ENCODE results near the gene SCPEP1. TPM values are rescaled to one million over a fixed set of nuclear protein-coding genes. Genes with fewer than 3 reads are reported as not detected.

Gene SCPEP1
- total and polyA plus RNA-seq, 2 of the 13 experiments (the other 11 are each of a cell fraction or from before 2014, with no cell fraction given) = 24.3 to 27.3 TPM

DNA sequence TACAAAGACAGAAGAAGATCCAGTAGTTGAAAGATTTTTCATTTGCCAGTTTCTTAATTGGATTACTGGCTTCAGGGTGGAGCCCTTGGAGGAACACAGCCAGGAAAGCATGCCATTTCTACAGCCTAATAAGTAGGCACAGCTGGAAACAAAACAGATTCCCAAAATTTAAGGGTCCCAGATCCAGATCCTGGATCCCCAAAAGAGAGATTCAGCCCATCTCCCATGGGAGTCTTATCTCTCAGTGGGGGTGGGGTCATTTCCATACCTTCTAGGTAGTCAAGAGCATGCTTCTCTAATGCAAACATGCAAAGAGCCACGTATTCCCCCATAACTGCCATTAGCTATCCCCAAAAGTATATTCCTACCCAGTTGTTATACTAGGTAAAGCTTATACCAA is 49.9 kb downstream of the SCPEP1 start:
- no peak overlapping the region for H3K4me2 ChIP-seq (ENCODE audit: low read depth, low read length)
- BruUV-seq (replicated peaks) = no TSS peak
- CTCF ChIA-PET (ENCODE audit: low intra/inter-chr PET ratio, low total read pairs) = no interaction called here

More for the DNA sequence above, 49.9 kb downstream of the SCPEP1 start:
- H3K79me2 ChIP-seq (ENCODE audit: insufficient read depth, low read length) = no peaks in the 10 kb centered on the region
- no peak overlapping the region for H3K4me3 ChIP-seq (replicated peaks in 1 of 3; ENCODE audit: insufficient read depth in 1 of 3, low read depth in 2 of 3, low read length in 3 of 3)
- TF ChIP-seq STAT6 (CRISPR knock-in tag; IDR thresholded peaks at IDR 0.05; ENCODE audit: borderline replicate concordance) = no peak
- TF ChIP-seq CREM (IDR thresholded peaks at IDR 0.05) = no peak
- TF ChIP-seq CREM (CRISPR knock-in tag; IDR thresholded peaks at IDR 0.05) = no peak
- no peak for TF ChIP-seq RBM39 (IDR thresholded peaks at IDR 0.05; ENCODE audit: low read depth, low read length, poor library complexity, severe bottlenecking)
- TF ChIP-seq FIP1L1 (IDR thresholded peaks at IDR 0.05; ENCODE audit: borderline replicate concordance, insufficient read depth, low read depth, low read length) = no peak
- no peak for TF ChIP-seq ZNF160 (CRISPR knock-in tag; IDR thresholded peaks at IDR 0.05)
- TF ChIP-seq JUND (CRISPR knock-in tag; IDR thresholded peaks at IDR 0.05) = no peak
- TF ChIP-seq SAP130 (CRISPR knock-in tag; IDR thresholded peaks at IDR 0.05; ENCODE audit: low read depth) = no peak
- no peak for TF ChIP-seq RBFOX2 (IDR thresholded peaks at IDR 0.05; ENCODE audit: low read depth, low read length)
- TF ChIP-seq KLF6 (CRISPR knock-in tag; IDR thresholded peaks at IDR 0.05) = no peak
- TF ChIP-seq HNRNPL (IDR thresholded peaks at IDR 0.05; ENCODE audit: low read depth, low read length) = no peak
- no peak for TF ChIP-seq ZNF746 (CRISPR knock-in tag; IDR thresholded peaks at IDR 0.05)
- no peak for TF ChIP-seq HMG20B (CRISPR knock-in tag; conservative IDR thresholded peaks at IDR 0.05)
- no peak for TF ChIP-seq ZNF253 (CRISPR knock-in tag; IDR thresholded peaks at IDR 0.05; ENCODE audit: borderline replicate concordance)
- TF ChIP-seq NR2C2 (CRISPR knock-in tag; IDR thresholded peaks at IDR 0.05; ENCODE audit: borderline replicate concordance) = no peak
- TF ChIP-seq RFX1 (IDR thresholded peaks at IDR 0.05) = no peak
- no peak for TF ChIP-seq ZNF703 (CRISPR knock-in tag; IDR thresholded peaks at IDR 0.05; ENCODE audit: borderline replicate concordance)
- no peak for TF ChIP-seq ARHGAP35 (CRISPR knock-in tag; IDR thresholded peaks at IDR 0.05; ENCODE audit: borderline replicate concordance)
- TF ChIP-seq SNAPC2 (CRISPR knock-in tag; IDR thresholded peaks at IDR 0.05) = no peak
- TF ChIP-seq SMAD3 (CRISPR knock-in tag; IDR thresholded peaks at IDR 0.05) = no peak
- intact Hi-C loops (cut with micrococcal nuclease; ENCODE audit: unreplicated experiment) (no loop called here), in situ Hi-C loops (cut with HindIII; ENCODE audit: extremely low pct_ligation_motif_present, low pct_unique_long_range_greater_than_20kb) (no loop called here)
- no peak for ATAC-seq
- H4K20me1 ChIP-seq (ENCODE audit: insufficient read depth, low read length) = no peaks in the 10 kb centered on the region
- peaks cover 28% of the 10 kb centered on the region for H3K9me3 ChIP-seq (ENCODE audit: low read length)
- H3K36me3 ChIP-seq (replicated peaks in 1 of 2; ENCODE audit: control insufficient read depth in 1 of 2, insufficient read depth in 2 of 2, low read length in 2 of 2) = no peaks in the 10 kb centered on the region
- H2AFZ ChIP-seq (ENCODE audit: low read length) = no peak overlapping the region
- 57% methylated on average over 1 of the region's 1 CpG for WGBS (ENCODE audit: low lambda C conversion rate)
- H3K27ac ChIP-seq (ENCODE audit: extremely low read length, insufficient read depth, low read length) = no peak overlapping the region
- FAIRE-seq = no peak
- H3K27me3 ChIP-seq (ENCODE audit: control insufficient read depth in 1 of 2, insufficient read depth in 2 of 2, low read length in 2 of 2) = no peaks in the 10 kb centered on the region
- POLR2A ChIA-PET = no interaction called here
- H3K4me1 ChIP-seq (ENCODE audit: insufficient read depth, low read length) = no peaks in the 10 kb centered on the region
- DNase-seq (ENCODE audit: low spot score) = no peak
- H3K9ac ChIP-seq (ENCODE audit: insufficient read depth, low read depth, low read length) = no peak overlapping the region
